ENCODE measurements around the gene L3MBTL4.

GRCh38 chr18:6251084-6251483 lies 163.6 kb downstream of the L3MBTL4 start:
- TF ChIP-seq CTCF (IDR thresholded peaks at IDR 0.05): no peak
- TF ChIP-seq POLR2A (IDR thresholded peaks at IDR 0.05): no peak

Measured in body of pancreas (tissue), 4 donors.